WTC11 (cell line): ENCODE results near the gene KCNK3. TPM values are rescaled to one million over a fixed set of nuclear protein-coding genes. Genes with fewer than 3 reads are reported as not detected.

Experiments used
- ATAC-seq: fragments of 200-7000 bp; cut with Tn5 transposase; 2 replicates; pipeline ENCODE4 v1.10.0; 2021; ENCODE audit warnings: mild to moderate bottlenecking, moderate library complexity
- CTCF ChIA-PET: fragments of 300-600 bp; sonication (Branson Sonifier 250); formaldehyde crosslinking; loops from one replicate; lab custom pipeline; 2021; ENCODE audit warnings: antibody characterized with exemption; lab: Charles Lee
- POLR2A ChIA-PET: fragments of 350-600 bp; sonication (Branson Sonifier 250); formaldehyde crosslinking; loops from one replicate; lab custom pipeline; 2021; ENCODE audit warnings: antibody characterized with exemption; lab: Charles Lee
- DNase-seq: peaks from one replicate; pipeline ENCODE4 v3.0.0; 2021; ENCODE audit warnings: low spot score
- H3K27ac Mint-ChIP-seq: 2 replicates; pipeline ENCODE4 v1.8.0; 2021; ENCODE audit warnings: mixed read lengths
- H3K27me3 Mint-ChIP-seq: 2 replicates; pipeline ENCODE4 v1.8.0; 2021; ENCODE audit warnings: low read depth, mild to moderate bottlenecking, moderate library complexity, mixed read lengths
- H3K36me3 Mint-ChIP-seq: 2 replicates; pipeline ENCODE4 v1.8.0; 2021; ENCODE audit warnings: mixed read lengths
- H3K4me1 Mint-ChIP-seq: 2 replicates; pipeline ENCODE4 v1.8.0; 2022; ENCODE audit warnings: mixed read lengths
- H3K4me3 Mint-ChIP-seq: 2 replicates; pipeline ENCODE4 v1.8.0; 2021; ENCODE audit warnings: mild to moderate bottlenecking, moderate library complexity, mixed read lengths
- H3K9me3 Mint-ChIP-seq: 2 replicates; pipeline ENCODE4 v1.8.0; 2021; ENCODE audit warnings: mixed read lengths
- AFF4 ChIP-seq: sonication (generic); formaldehyde crosslinking; IDR thresholded peaks from 2 replicates; pipeline ENCODE4 v1.8.1; 2023; ENCODE audit warnings: mild to moderate bottlenecking, missing genetic modification reagents, borderline replicate concordance
- ARID4B ChIP-seq: sonication (generic); formaldehyde crosslinking; IDR thresholded peaks from 2 replicates; pipeline ENCODE4 v1.8.0; 2023; ENCODE audit warnings: missing genetic modification reagents, mild to moderate bottlenecking, borderline replicate concordance
- CBFB ChIP-seq: sonication (generic); formaldehyde crosslinking; IDR thresholded peaks from 2 replicates; pipeline ENCODE4 v1.8.1; 2022; ENCODE audit warnings: mild to moderate bottlenecking, low read depth, missing genetic modification reagents
- ELF4 ChIP-seq: sonication (generic); formaldehyde crosslinking; IDR thresholded peaks from 2 replicates; pipeline ENCODE4 v1.8.1; 2022; ENCODE audit warnings: low read depth, mild to moderate bottlenecking, moderate library complexity, missing genetic modification reagents
- EMX1 ChIP-seq: fragments of 250-450 bp; sonication (Bioruptor Pico); IDR thresholded peaks from 2 replicates; pipeline ENCODE4 v1.8.0; 2021; ENCODE audit warnings: mild to moderate bottlenecking
- ETV6 ChIP-seq: sonication (generic); formaldehyde crosslinking; IDR thresholded peaks from 2 replicates; pipeline ENCODE4 v1.8.1; 2022; ENCODE audit warnings: mild to moderate bottlenecking, missing genetic modification reagents
- FOXJ3 ChIP-seq: sonication (generic); formaldehyde crosslinking; IDR thresholded peaks from 2 replicates; pipeline ENCODE4 v1.9.0; 2021; ENCODE audit warnings: missing genetic modification reagents, mild to moderate bottlenecking, borderline replicate concordance
- GTF2I ChIP-seq: fragments of 250-450 bp; sonication (Bioruptor Pico); conservative IDR thresholded peaks from 2 replicates; pipeline ENCODE4 v1.4.0; 2021; ENCODE audit warnings: mild to moderate bottlenecking
- JUN ChIP-seq: sonication (generic); formaldehyde crosslinking; IDR thresholded peaks from 2 replicates; pipeline ENCODE4 v1.8.0; 2023; ENCODE audit warnings: mild to moderate bottlenecking, missing genetic modification reagents
- MYBL2 ChIP-seq: sonication (generic); formaldehyde crosslinking; IDR thresholded peaks from 2 replicates; pipeline ENCODE4 v1.8.1; 2023; ENCODE audit warnings: mild to moderate bottlenecking, moderate library complexity, missing genetic modification reagents
- NFE2L1 ChIP-seq: sonication (generic); formaldehyde crosslinking; IDR thresholded peaks from 2 replicates; pipeline ENCODE4 v1.8.1; 2023; ENCODE audit warnings: missing genetic modification reagents
- RORB ChIP-seq: fragments of 250-450 bp; sonication (Bioruptor Pico); IDR thresholded peaks from 2 replicates; pipeline ENCODE4 v1.9.0; 2021; ENCODE audit warnings: mild to moderate bottlenecking
- SP1 ChIP-seq: sonication (generic); formaldehyde crosslinking; conservative IDR thresholded peaks from 2 replicates; pipeline ENCODE4 v1.8.1; 2022; ENCODE audit warnings: missing genetic modification reagents
- TCF7 ChIP-seq: sonication (generic); formaldehyde crosslinking; IDR thresholded peaks from 2 replicates; pipeline ENCODE4 v1.8.0; 2022; ENCODE audit warnings: mild to moderate bottlenecking, low read depth, missing genetic modification reagents, moderate library complexity
- ZBTB21 ChIP-seq: sonication (generic); formaldehyde crosslinking; IDR thresholded peaks from 2 replicates; pipeline ENCODE4 v1.8.1; 2023; ENCODE audit warnings: mild to moderate bottlenecking, missing genetic modification reagents, borderline replicate concordance
- ZNF423 ChIP-seq: fragments of 250-450 bp; sonication (Bioruptor Pico); IDR thresholded peaks from 2 replicates; pipeline ENCODE4 v2.1.2; 2022; ENCODE audit warnings: mild to moderate bottlenecking, moderate library complexity
- ZNF425 ChIP-seq: fragments of 250-450 bp; sonication (Bioruptor Pico); conservative IDR thresholded peaks from 2 replicates; pipeline ENCODE4 v1.9.0; 2021; ENCODE audit warnings: mild to moderate bottlenecking
- ZNF671 ChIP-seq: fragments of 250-450 bp; sonication (Bioruptor Pico); IDR thresholded peaks from 2 replicates; pipeline ENCODE4 v1.8.0; 2021; ENCODE audit warnings: mild to moderate bottlenecking
- total RNA-seq: library from RNA; stranded (reverse); gene quantifications from 3 replicates; pipeline ENCODE4 v1.2.3, GENCODE V29; 2021
- TF ChIP-seq, protein P1 (sequence below): sonication (generic); formaldehyde crosslinking; IDR thresholded peaks from 2 replicates; pipeline ENCODE4 v1.8.1; 2022; ENCODE audit warnings: missing genetic modification reagents, borderline replicate concordance
- TF ChIP-seq, protein P2 (sequence below): sonication (generic); formaldehyde crosslinking; IDR thresholded peaks from 2 replicates; pipeline ENCODE4 v1.8.1; 2023; ENCODE audit warnings: mild to moderate bottlenecking, missing genetic modification reagents
- TF ChIP-seq, protein P3 (sequence below): sonication (generic); formaldehyde crosslinking; IDR thresholded peaks from 2 replicates; pipeline ENCODE4 v1.8.1; 2023; ENCODE audit warnings: mild to moderate bottlenecking, missing genetic modification reagents, moderate library complexity

Gene KCNK3
- total RNA-seq, 1 experiment from 2014 or later: 0.22 TPM

- TF ChIP-seq ZNF671 (CRISPR knock-in tag) (no peak), AFF4 (CRISPR knock-in tag) (no peak), GTF2I (CRISPR knock-in tag) (no peak), MYBL2 (CRISPR knock-in tag) (no peak)
- TF ChIP-seq, protein P1, sequence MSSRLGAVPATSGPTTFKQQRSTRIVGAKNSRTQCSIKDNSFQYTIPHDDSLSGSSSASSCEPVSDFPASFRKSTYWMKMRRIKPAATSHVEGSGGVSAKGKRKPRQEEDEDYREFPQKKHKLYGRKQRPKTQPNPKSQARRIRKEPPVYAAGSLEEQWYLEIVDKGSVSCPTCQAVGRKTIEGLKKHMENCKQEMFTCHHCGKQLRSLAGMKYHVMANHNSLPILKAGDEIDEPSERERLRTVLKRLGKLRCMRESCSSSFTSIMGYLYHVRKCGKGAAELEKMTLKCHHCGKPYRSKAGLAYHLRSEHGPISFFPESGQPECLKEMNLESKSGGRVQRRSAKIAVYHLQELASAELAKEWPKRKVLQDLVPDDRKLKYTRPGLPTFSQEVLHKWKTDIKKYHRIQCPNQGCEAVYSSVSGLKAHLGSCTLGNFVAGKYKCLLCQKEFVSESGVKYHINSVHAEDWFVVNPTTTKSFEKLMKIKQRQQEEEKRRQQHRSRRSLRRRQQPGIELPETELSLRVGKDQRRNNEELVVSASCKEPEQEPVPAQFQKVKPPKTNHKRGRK (CRISPR knock-in tag): no peak
These were observed 72.4 kb downstream of the KCNK3 start (continued) for GRCh38 chr2:26764906-26765305.

DNA sequence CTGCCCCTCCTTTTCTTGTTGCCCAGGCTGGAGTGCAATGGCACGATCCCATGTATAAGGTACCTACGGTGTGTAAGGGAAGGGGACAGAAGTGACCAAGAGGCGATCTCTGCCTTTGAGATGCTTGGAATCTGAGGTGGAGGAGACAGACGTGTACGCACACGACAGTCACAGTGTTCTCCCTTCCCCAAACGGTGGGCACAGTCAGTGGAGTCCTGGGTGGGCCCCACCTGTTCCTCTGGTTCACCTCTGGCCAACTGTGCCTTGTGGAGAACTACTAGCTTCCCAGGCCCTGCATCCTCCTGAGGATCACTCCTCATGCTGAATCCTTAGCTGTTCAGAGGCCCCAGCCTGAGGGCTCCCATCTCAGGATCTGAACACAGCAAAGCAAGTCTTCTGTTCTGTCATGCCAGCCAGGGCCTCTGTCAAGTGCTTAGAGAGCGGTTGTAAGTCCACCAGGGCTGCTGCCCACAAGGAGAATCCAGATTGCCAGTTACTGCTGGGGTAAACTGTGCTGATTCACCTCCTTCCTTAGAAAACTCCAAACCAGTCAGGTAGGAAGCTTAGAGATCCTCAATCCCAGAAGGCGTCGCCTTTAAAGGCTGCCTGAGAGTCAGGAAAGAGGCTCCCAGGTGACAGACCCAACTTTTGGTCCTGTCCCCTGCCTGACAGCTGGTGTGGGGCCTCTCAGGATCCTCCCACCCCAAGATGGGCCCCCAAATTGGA, 73.1 kb downstream of the KCNK3 start:
- CTCF ChIA-PET: interaction anchor here (1.1 kb wide), 1 partner anchor 78 kb away, joined by 3 read pairs; no protein-coding TSS in a partner anchor
- Mint-ChIP-seq H3K27ac (no peak overlapping the region), H3K4me1 (peaks cover 7% of the 10 kb centered on the region), H3K9me3 (no peaks in the 10 kb centered on the region), H3K27me3 (peaks cover 14% of the 10 kb centered on the region), H3K36me3 (no peaks in the 10 kb centered on the region), H3K4me3 (peak overlapping the region; percentile 88)
- POLR2A ChIA-PET: no interaction called here
- DNase-seq (no peak), ATAC-seq (no peak)
- TF ChIP-seq CBFB (CRISPR knock-in tag) (no peak), RORB (CRISPR knock-in tag) (no peak), ARID4B (CRISPR knock-in tag) (no peak), FOXJ3 (no peak), ZNF423 (CRISPR knock-in tag) (no peak), SP1 (CRISPR knock-in tag) (no peak), ETV6 (CRISPR knock-in tag) (no peak), NFE2L1 (CRISPR knock-in tag) (no peak), JUN (CRISPR knock-in tag) (no peak), ZNF425 (CRISPR knock-in tag) (no peak), EMX1 (CRISPR knock-in tag) (no peak), ELF4 (no peak), TCF7 (CRISPR knock-in tag) (no peak), ZBTB21 (CRISPR knock-in tag) (no peak)
- TF ChIP-seq, protein P2, sequence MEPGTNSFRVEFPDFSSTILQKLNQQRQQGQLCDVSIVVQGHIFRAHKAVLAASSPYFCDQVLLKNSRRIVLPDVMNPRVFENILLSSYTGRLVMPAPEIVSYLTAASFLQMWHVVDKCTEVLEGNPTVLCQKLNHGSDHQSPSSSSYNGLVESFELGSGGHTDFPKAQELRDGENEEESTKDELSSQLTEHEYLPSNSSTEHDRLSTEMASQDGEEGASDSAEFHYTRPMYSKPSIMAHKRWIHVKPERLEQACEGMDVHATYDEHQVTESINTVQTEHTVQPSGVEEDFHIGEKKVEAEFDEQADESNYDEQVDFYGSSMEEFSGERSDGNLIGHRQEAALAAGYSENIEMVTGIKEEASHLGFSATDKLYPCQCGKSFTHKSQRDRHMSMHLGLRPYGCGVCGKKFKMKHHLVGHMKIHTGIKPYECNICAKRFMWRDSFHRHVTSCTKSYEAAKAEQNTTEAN (CRISPR knock-in tag): no peak
- TF ChIP-seq, protein P3, sequence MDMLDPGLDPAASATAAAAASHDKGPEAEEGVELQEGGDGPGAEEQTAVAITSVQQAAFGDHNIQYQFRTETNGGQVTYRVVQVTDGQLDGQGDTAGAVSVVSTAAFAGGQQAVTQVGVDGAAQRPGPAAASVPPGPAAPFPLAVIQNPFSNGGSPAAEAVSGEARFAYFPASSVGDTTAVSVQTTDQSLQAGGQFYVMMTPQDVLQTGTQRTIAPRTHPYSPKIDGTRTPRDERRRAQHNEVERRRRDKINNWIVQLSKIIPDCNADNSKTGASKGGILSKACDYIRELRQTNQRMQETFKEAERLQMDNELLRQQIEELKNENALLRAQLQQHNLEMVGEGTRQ: no peak
